ENCODE measurements around the gene LANCL1. TPM values are rescaled to one million over a fixed set of nuclear protein-coding genes. Genes with fewer than 3 reads are reported as not detected.

LANCL1 gene
- total RNA-seq, 1 experiment from 2014 or later, result 49.9 TPM

DNA sequence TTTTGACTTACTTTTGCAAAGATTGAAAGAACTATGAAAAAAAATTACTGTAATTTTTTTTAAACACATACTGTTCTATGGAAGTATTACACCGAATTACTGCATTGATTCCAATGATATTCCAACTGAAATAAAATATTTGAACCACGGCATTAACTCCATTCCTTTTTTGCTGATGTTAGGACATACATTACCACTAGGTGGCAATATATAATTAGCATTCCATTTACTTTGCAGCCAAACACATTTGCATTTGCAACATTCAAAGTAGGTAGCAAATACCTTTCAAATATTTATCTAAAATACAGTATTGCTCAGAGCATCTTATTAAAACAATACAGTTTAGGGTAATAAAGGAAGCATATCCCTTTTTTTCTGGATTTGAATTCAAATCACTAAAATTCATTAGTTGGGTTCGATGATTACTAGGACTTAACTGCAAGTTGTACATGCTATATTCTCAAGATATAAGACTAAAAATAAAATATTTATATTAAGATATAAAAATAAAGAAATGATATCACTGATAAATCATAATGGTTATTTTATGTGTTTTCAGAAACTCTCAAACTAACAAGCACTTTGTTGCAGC lies 31.3 kb downstream of the LANCL1 start:
- Histone ChIP-seq H4K8ac (replicated peaks; ENCODE audit: insufficient read length, low read depth, low read length) (no peak overlapping the region), H3K56ac (ENCODE audit: insufficient read length, low read depth, low read length) (no peak overlapping the region), H2BK5ac (ENCODE audit: insufficient read length, low read length) (no peak overlapping the region), H2BK120ac (ENCODE audit: low read depth, low read length, poor library complexity, severe bottlenecking) (no peak overlapping the region), H2BK12ac (ENCODE audit: insufficient read length, low read depth, low read length) (no peak overlapping the region), H3K18ac (ENCODE audit: insufficient read length, low read depth, low read length) (no peak overlapping the region), H3K79me1 (ENCODE audit: insufficient read depth, low read depth, low read length, poor library complexity, severe bottlenecking) (no peaks in the 10 kb centered on the region), H3K4me1 (ENCODE audit: insufficient read depth, low read length) (no peaks in the 10 kb centered on the region), H3K4ac (ENCODE audit: low read depth, low read length) (no peak overlapping the region), H2AFZ (ENCODE audit: low read length) (no peak overlapping the region), H4K91ac (ENCODE audit: insufficient read length, low read depth, low read length) (no peak overlapping the region), H2BK15ac (ENCODE audit: low read depth, low read length) (no peak overlapping the region), H2BK20ac (ENCODE audit: low read depth, low read length, poor library complexity, severe bottlenecking) (no peak overlapping the region), H3K27me3 (ENCODE audit: insufficient read depth, low read length) (no peaks in the 10 kb centered on the region), H3K9ac (ENCODE audit: extremely low read depth, insufficient read length, low read length) (no peak overlapping the region), H3K27ac (ENCODE audit: insufficient read length, low read depth, low read length) (no peak overlapping the region), H3K23me2 (ENCODE audit: insufficient read length, low read depth, low read length, poor library complexity, severe bottlenecking) (no peaks in the 10 kb centered on the region), H3K79me2 (ENCODE audit: insufficient read depth, low read length) (no peaks in the 10 kb centered on the region), H3K23ac (ENCODE audit: insufficient read length, low read depth, low read length) (no peak overlapping the region), H3T11ph (ENCODE audit: low read length) (no peak overlapping the region), H4K20me1 (ENCODE audit: control insufficient read depth, insufficient read depth, insufficient read length) (no peaks in the 10 kb centered on the region), H3K9me3 (ENCODE audit: control insufficient read depth, low read depth, low read length) (no peaks in the 10 kb centered on the region), H3K14ac (ENCODE audit: insufficient read depth, low read length) (no peak overlapping the region), H4K5ac (ENCODE audit: insufficient read length, low read depth, low read length) (no peak overlapping the region), H2AK5ac (ENCODE audit: insufficient read length, low read length) (no peak overlapping the region), H3K4me2 (ENCODE audit: insufficient read depth, insufficient read length, low read length) (no peak overlapping the region)
- Mint-ChIP-seq H3K27me3 (ENCODE audit: low read depth) (peaks cover 1% of the 10 kb centered on the region; the same call in 1 of the 2 replicates), H3K4me3 (no peak overlapping the region), H3K27ac (no peak overlapping the region), H3K9me3 (peaks cover 18% of the 10 kb centered on the region in 2 experiments; a peak in 4 of 5 replicates), H3K36me3 (ENCODE audit: insufficient read depth in 1 of 3, low read depth in 3 of 3) (peaks cover 31 to 47% (median 37%) of the 10 kb centered on the region in 3 experiments), H3K4me1 (peaks cover 27% of the 10 kb centered on the region in 2 experiments)
- no peak for DNase-seq
- TF ChIP-seq, protein P1, sequence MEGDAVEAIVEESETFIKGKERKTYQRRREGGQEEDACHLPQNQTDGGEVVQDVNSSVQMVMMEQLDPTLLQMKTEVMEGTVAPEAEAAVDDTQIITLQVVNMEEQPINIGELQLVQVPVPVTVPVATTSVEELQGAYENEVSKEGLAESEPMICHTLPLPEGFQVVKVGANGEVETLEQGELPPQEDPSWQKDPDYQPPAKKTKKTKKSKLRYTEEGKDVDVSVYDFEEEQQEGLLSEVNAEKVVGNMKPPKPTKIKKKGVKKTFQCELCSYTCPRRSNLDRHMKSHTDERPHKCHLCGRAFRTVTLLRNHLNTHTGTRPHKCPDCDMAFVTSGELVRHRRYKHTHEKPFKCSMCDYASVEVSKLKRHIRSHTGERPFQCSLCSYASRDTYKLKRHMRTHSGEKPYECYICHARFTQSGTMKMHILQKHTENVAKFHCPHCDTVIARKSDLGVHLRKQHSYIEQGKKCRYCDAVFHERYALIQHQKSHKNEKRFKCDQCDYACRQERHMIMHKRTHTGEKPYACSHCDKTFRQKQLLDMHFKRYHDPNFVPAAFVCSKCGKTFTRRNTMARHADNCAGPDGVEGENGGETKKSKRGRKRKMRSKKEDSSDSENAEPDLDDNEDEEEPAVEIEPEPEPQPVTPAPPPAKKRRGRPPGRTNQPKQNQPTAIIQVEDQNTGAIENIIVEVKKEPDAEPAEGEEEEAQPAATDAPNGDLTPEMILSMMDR (conservative IDR thresholded peaks at IDR 0.05), result peak; percentile 80
- WGBS (ENCODE audit: extremely low coverage, insufficient read length, low lambda C conversion rate), result no CpG with 5 or more reads among the region's 3 CpGs

All from H9 (cell line).